LNCAP (cell line): ENCODE data around the gene ZNF746.

ENCODE experiments used
- TF ChIP-seq, protein P1 (sequence below): fragments of 450-650 bp; IDR thresholded peaks from 2 replicates; pipeline ENCODE4 v1.5.1; 2017; ENCODE audit warnings: mild to moderate bottlenecking

The ZNF746 gene

DNA sequence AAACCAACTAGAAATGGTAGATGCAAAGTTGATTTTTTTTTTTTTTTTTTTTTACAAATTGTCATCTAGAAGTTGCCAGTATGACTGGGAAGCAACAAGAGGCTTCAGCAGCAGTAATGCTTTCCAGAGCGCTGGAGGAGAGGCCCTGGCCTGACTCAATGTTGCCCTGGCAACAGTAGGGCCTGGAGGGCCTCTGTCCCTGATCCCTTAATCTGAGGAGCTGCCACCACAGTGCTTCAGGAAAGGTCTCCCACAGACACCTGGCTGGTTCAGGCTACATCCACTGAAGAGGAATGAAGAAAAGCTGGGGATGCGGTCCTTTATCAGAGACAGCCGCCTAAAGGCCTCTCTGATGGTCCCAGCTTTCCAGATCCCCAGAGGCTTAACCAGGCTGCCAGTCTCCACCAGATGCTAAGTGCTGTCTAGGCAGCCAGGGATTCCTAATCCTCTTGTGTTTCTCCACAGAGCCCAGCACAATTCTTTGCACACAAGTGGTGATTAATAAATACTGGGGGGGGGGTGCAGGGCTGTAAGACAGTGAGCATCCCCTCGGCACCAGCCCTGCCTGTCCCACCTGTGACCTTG is 70.4 kb downstream of the ZNF746 start:
- TF ChIP-seq, protein P1, sequence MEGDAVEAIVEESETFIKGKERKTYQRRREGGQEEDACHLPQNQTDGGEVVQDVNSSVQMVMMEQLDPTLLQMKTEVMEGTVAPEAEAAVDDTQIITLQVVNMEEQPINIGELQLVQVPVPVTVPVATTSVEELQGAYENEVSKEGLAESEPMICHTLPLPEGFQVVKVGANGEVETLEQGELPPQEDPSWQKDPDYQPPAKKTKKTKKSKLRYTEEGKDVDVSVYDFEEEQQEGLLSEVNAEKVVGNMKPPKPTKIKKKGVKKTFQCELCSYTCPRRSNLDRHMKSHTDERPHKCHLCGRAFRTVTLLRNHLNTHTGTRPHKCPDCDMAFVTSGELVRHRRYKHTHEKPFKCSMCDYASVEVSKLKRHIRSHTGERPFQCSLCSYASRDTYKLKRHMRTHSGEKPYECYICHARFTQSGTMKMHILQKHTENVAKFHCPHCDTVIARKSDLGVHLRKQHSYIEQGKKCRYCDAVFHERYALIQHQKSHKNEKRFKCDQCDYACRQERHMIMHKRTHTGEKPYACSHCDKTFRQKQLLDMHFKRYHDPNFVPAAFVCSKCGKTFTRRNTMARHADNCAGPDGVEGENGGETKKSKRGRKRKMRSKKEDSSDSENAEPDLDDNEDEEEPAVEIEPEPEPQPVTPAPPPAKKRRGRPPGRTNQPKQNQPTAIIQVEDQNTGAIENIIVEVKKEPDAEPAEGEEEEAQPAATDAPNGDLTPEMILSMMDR = no peak

GRCh38 chr7:149423449-149424110 is 74.0 kb downstream of the ZNF746 start:
- TF ChIP-seq, protein P1 = no peak

DNA sequence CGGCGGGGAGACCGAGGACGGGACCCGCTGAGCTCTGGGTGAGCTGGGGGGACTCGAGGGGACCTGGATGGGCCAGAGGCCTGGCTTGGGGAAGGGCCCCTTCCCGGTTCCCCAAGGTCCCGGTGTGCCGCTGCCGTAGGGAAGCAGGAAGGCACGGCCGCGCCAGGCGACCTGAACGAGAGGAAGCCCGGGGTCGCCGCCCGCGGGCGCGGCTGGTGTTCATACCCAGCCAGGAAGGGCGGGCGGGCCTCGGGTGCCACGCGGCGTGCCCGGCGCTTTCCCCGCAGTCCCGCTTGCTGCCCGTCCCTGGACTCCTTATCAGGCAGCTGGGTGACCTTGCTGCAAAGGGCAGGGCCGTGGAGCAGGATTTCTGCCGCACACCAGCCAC is 74.7 kb downstream of the ZNF746 start:
- TF ChIP-seq, protein P1 = no peak
